ENCODE data around the gene NR3C1.
"Not testable (repeated sequence)": the region's sequence is repeated elsewhere in the genome, so short reads cannot be mapped to it uniquely, and the experiment has no call there.

Gene NR3C1

DNA sequence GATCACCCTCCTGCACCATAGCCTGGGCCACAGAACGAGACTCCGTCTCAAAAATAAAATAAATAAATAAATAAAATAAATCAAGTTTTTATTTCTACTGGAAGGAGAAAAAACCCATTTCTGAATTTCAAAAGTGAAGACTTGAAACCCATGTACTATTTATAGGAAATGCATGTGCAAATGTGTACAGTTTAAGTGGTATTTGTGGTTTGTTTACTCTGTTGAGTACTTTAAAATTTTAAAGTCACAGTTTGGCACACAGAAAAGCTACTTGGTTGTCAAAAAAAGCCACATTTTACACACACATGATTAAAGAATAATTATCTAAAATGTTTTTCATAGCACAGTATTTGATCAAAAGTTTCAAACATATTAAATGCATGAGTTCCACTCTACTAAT lies 43.6 kb downstream of the NR3C1 start:
- no peak for DNase-seq

DNA sequence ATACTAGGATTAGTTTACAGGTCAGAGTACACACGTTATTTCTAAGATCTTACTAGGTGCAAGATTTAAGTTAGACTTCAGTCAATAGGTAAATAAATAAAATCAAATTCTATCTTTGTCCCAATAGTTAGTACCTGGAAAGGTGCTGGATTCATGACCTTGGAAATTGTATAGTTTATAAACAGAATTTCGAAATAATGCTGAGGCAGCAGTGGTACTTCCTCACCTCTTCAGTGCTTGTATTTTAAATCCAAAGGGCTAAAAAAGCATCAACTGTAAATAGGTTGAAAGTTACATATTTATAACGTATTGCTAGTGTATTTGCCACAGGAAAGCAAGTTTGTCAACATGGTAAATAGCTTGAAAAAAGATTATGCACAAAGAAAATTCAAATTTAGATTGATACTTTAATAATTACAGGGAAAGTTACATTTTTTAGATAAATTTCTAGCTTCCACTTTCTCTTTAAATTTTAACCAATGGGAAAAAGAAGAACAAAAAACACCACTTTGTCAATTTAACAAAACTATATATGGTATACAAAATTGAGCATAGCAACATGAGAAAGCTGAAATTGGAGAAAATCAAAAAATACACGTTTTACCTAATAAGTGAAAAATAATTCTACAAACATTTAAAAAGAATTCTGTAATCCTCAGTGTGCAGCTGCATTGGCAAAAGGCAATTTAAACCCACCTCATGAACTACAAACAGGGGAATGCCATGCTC lies 46.5 kb downstream of the NR3C1 start:
- DNase-seq: no peak

DNA sequence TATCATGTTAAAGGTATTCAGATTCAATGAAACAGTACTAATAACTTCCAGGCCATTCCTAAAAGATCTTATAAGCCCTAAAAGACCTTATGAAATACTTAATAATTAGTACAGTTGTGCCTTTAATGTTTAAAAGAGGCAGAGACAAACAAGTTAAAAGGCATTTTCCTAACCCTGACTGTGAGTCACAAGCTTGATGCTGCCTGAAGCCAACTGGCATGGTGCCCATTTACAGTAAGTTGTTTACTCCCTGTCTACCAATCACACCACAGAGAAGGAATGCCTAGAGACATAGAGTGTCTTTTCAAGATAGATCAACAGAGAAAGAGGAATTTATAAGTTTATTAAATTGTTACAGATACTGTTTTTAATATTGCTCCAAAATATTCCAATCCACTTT lies 47.8 kb downstream of the NR3C1 start:
- DNase-seq: peak; percentile 91

DNA sequence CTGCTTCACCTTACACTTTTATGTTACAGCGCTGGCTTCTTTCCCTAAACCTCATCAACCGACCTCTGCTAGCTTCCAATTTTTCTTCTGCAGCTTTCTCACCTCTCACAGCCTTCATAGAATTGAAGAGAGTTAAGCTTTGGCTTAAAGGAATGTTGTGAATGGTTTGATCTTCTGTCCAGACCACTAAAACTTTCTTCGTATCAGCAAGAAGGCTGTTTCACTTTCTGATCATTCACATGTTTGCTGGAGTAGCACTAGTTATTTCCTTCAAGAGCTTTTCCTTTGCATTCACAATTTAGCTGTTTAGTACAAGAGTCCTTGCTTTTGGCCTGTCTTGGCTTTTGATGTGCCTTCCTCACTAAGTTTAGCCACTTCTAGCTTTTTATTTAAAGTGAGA lies 49.5 kb downstream of the NR3C1 start:
- DNase-seq: peak; percentile 36

DNA sequence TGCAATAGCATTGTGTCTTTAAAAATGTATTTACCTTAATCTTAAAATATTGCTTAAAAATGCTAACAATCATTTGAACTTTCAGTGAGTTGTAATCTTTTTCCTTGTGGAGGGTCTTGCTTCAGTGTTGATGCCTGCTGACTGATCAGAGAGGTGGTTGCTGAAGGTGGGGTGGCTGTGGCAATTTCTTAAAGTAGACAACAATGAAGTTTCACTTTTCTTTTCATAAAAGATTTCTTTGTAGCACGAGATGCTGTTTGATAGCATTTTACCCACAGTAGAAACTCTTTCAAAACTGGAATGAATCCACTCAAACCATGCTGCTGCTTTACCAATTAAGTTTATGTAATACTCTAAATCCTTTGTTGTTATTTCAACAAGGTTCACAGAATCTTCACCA lies 50.8 kb downstream of the NR3C1 start:
- no peak for DNase-seq

DNA sequence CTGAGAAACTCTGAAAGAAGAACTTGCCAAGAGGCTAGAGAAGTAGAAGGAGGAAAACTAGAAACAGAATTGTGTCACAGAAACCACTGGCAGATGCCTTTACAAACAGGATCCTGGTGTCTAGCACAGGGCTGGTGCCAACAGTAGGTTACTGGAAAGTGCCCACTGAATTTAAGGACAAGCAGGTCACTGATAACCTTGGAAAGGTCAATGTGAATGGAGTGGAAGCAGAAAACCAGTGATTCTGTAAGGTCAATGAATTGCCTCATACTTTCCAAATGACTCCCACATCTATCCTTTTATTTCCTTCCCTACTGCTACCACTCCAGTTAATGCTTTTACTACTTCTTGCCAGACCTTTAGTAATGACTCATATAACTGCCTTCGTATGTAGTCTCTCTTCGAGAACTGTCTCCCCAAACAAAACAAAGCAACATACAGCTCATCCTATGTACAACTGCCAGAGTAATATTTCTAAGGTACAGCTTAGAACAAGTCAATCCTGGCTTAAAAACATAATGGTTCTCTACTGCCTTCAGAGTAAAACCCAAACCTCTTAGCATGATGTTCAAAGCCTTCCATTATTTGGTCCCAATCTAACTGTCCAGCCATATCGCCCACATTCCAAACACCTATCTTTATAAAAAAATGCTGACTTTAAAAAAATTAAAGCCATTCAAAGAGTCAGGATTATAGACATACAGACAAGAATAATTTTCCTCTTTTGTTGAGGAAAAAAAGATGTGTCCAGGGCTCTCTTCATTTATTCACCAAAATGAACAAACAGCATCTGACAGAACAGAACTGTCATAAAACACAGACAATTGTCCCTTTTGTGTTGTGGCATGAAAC lies 52.5 kb downstream of the NR3C1 start:
- DNase-seq: peak; percentile 88

DNA sequence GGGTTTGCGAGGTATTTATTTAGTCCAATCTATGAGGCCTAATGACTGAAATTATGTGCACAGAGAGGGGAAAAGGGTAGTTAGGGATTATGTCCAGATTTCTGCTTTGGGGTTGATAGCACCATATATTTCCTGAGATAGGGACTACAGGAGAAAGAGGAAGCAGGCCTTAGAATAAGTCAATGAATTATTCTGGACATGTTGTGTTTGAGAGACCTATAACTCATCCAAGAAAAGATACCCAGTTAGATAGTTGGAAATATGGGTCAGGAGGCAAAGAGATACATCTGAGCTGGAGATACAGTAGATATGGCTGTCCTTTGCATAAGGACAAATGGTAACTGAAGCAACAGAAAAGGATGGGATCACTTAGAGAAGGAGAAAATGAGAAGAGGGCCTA lies 53.1 kb downstream of the NR3C1 start:
- no peak for DNase-seq

DNA sequence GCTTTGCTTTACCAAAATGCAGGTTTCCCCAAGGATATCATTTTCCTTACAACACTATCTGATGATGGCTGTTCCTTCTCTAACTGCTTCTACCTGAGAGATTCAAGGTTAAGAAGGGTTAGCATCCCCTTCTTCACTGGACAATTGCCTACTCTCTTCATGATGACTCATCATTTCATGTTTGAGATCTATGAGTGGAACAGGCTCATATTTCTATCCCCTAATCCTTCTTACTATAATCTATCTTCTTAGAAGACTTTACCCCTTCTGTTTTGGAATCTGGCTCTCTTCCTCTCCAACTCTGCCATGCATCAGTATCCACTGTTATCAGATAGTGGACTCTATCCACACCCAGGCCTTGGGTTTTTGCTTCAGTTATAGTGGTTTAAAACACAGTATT lies 54.3 kb downstream of the NR3C1 start:
- peak; percentile 24 for DNase-seq

DNA sequence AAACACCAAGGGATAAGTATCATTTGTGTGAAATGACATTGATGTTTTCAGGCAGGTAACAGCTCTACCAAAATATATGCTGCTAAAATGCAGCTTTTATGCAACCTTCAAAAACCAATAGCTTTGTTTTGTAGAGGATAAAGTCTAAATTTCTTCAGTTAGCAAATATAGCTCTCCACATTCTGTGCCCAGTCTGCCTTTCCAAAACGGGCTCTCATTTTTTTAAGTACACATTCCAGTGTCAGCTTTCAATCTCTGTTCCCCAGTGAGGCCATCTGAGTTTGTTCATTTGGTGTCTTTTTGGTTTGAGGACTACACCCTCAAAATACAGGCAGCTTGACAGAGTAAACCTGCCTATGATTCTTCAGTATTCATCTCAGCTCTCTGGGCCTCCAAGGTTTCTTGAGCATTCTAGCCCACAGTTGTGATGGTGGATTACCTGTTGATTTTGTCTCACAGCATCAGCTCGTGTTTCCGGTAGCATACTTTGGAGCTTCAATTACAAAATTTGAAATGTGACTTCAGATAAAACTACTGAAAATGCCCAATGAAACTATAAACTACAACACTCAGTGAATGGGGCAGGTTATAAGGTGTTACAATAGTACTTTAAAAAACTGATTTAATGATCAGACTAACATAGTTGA lies 55.7 kb downstream of the NR3C1 start:
- DNase-seq: no peak

DNA sequence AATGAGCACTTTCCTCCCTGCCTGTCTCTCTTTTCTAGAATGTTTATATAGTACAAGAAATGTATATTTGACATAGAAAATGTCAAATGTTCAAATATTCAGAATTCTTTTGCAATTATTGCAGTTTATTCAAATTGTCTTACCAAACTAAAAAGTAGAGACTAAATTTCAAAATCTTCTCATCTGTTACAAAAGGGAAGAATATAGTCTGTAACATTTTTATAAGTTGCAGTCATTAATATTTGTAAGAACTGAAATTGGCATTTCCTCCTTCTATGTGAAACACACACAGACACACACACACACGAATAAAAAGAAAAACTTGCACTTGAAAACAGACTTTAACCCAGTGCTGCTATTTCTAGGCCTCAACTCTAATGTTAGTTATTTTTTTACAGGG lies 56.4 kb downstream of the NR3C1 start:
- no peak for DNase-seq

DNA sequence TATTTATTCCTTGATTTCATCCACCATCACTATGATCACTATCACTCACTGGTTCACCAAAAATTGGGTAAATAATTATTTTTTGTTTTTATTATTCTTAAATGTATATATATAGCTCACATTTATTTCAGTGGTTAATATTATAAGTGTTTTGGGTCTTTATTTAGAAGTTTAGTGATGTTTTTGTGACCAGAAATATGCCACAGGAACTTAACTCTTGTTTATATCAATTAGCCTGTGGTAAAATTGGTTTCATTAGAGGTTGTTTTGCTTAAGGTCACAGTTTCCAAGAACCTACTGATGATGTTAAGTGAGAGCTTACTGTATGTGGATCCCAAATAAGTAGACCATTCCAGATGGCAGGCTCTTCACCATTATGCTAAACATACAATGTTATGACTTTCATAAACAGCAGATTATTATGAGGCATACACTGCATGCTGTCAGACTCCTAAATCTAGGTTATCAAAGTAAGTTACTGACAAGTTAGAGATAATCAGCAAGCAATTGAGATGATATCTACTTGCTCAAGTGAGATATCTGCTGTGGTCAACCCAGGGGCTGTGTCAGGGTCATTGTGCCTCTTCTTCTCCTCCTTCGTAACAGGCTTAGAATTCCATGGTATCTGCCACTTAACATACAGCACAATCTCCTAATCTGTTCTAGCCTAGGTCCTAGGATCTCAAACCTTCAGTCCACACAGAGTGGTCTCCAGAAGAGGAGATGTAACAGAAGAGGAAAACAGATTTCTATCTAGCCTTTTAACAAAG lies 57.6 kb downstream of the NR3C1 start:
- no peak for DNase-seq

DNA sequence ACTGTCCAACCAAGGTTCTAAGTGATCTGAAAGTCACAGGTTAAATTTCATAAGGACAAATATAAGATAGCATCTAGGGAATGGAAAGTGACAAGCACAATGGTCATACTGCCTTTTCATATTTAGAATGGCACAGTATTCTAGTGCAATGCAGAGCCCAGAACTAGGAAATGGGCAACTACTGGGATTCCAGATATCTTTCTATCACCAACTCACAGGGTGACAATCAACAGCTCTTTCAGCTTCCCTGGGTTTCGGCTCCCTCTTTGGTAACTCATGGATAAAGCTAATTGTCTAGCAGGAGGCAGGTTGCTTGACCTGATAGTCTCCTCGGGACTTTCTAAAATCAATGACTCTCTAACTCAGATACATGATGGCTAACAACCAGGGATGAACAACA lies 60.4 kb downstream of the NR3C1 start:
- DNase-seq: no peak

DNA sequence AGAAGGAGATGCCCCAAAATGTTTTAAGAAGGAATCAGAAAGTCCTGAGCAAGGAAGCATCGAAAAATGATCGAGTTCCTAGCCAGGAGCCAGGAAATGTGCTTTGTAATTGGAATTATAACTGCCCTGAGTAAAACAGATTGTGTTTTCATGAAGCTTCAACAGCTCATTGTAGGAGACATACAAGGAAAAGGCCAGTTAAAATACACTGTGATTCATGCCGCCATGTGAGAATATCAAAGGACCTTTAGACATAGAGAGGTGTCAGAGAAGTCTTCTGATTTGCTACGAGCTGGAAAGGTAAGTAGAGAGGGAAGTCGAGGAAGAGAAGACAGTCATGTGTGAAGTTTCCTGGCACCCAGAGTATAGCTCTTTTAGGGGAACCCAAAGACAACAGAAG lies 60.9 kb downstream of the NR3C1 start:
- DNase-seq: no peak

DNA sequence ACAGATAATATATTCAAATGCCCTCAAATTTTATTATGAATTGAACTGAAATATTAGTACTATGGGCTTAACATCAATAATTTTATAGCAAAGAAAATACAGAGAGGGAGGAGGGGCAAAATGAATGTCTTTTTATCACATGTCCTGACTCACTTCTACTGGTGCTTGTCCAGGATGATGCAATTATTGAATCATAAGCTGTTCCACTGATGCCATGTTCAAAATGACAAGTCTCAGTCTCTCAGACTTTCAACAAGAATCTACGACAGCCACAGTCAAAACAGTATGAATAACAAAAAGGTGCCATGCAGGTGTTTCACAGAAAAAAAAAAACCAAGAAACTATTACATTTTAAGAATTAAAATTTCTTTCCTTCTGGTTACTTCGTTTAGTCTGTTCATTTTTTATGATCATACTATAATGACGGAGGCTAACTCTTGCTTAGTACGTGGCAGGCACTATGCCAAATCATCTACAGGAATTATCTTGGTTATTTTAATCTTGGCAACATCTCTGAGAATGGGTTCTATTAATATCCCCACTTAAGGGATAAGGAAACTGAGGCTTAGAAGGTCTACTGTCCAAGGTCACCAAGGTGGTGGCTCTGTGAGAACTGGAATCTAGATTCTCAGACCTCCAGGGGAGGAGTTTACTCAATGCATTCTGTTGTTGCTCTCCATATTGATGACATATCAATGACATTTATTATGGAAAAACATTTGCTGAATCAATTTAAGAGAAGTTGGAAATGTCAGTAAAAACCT lies 61.5 kb downstream of the NR3C1 start:
- peak; percentile 76 for DNase-seq

DNA sequence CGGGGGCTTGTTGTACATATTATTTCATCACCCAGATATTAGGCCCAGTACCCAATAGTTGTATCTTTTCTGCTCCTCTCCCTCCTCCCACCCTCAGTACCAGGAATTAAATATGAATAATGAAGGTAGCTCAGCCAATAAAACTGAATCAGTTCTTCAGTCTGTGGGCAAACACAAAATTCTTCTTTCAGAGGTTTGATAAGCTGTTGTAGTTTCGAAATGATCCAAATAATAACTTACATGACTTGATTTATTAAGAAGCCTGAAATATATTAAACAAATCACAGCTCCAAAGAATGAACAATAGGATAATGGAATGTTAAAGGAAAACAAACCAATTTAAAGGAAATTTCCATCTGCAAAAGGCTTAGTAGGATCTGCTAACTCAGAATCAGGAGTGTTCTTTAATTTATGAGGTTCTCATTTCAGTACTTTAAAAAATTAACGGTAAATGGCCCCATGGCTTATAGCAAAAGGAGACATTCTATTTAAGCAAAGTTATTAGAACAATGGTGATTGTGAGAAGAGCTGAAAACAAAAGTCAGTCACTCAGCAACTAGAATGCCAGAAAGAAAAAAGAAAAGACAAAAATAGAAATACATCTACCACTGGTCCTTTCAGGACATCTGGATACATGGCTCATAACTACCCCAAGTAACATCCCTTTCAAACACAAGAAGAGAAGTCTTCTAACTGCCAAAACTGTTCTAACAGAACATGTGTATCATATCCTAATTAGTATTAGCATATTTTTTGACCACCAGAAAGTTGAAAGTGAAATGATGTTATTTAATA lies 62.4 kb downstream of the NR3C1 start:
- DNase-seq: peak; percentile 11

DNA sequence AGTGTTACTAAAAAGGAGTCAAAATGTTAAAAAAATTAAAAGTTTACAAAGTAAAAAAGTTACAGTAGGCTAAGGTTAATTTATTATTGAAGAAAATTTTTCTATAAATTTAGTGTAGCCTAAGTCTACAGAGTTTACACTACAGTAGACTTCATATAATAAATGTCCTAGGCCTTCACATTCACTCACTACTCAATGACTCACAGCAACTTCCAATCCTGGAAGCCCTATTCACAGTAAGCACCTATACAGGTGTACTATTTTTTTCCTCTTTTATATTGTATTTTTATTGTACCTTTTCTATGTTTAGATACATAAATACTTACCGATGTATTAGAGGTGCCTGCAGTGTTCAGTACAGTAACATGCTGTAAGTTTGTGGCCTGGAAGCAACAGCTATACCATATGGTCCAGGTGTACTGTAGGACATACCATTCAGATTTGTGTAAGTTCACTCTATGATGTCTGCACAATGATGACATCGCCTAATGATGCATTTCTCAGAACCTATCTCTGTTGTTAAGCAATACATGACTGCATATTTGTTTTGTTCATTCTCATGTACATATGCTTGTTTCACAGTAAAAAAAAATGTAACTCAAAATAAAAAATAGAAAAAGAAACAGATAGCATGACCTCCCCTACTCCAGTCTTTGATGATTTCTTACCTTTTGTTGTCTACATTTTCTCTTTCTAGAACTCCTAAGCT lies 64.7 kb downstream of the NR3C1 start:
- DNase-seq: peak; percentile 42

DNA sequence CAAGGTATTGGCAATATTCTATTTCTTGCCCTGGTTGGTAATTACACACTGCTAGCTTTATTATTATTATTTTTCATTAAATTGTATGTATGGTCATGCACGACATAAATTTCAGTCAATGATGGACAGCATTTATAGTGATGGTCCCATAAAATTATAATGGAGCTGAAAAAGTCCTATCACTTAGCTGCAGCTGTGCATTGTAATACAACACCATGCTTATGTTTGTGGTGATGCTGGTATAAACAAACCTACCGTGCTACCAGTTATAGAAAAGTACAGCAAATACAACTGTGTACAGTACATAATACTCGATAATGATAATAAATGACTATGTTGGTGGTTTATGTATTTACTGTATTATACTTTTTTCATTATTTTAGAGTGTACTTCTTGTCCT lies 65.5 kb downstream of the NR3C1 start:
- DNase-seq: no peak

DNA sequence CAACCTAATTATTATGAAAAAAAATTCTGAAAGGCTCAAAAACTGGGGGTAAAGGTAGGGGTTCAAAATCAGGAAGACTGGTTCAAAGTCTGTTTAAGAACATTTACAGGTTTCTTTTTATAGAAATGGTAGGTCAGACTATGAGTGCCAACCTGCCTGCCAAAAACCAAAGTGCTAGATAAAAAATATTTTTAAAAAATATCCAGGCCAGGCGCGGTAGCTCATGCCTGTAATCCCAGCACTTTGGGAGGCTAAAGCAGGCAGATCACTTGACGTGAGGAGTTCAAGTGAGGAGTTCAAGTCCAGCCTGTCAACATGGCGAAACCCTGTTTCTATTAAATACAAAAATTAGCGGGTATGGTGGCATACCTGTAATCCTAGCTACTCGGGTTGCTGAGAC lies 67.0 kb downstream of the NR3C1 start:
- DNase-seq: no peak

DNA sequence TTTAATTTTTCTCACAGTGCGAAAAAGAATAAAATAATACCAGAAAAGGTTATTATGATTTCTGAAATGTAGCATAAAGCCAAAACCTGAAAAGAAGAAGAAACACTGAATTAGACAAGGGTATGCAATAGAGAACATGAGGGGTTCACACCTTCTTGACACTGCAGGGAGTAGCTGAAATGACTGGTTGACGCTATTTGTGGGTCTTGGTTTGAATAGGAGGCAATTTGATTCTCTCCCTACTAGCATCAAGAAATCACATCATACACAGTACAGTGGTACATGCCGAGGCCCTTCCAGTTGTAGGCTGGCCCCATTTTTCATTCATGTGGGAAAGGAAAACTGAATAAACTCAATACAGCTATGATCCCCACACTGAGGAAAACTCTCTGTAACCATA lies 68.6 kb downstream of the NR3C1 start:
- DNase-seq: no peak

DNA sequence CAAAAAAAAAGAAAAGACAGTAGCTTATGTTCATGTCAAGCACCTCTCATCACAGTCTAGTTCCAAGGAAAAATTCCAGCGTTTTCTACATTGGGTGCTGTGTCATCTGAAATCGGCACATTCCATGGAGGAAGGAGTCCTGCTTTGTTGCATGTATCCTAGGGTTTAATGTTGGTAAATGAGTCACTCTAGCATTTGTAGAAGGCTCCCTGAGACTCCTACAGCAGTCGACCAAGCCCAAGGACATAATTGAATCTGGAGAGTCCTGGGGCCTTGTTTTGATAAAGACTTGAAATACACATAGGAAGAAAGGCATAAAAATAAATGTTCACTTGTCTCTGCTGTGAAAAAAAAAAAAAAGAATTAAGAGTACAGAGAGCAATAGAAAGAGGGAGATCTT lies 69.1 kb downstream of the NR3C1 start:
- DNase-seq: not testable (repeated sequence)

DNA sequence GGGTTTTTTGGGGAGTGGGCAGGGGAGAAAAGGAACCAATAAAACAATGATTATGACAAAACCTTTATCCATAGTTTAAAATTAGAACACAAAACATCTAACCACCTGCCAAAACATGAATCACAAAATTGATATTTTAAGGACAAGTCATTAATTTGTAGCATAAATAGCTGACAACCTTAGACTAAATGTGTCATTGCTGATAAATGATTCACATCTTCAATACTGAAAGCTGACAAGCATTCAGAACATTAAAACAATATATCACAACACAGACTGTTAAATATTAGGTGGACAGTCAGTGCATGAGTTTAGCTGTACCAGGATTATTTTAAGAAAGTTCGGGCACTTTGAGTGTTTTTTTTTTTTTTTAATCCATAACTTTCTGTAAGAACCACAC lies 71.5 kb downstream of the NR3C1 start:
- no peak for DNase-seq
